ENCODE results near the gene DCTD.

The DCTD gene

GRCh38 chr4:182840108-182840507 is 77.1 kb downstream of the DCTD start:
- no peak overlapping the region for H3K27ac ChIP-seq
- TF ChIP-seq CTCF (conservative IDR thresholded peaks at IDR 0.05), result no peak
- TF ChIP-seq ZFX (IDR thresholded peaks at IDR 0.05), result no peak

All from C4-2B (cell line).